Liver (tissue), 9 donors: Measurements from ENCODE around the gene TCERG1L. TPM values are rescaled to one million over a fixed set of nuclear protein-coding genes. Genes with fewer than 3 reads are reported as not detected.

Experiments used
- DNase-seq: peaks from one replicate; pipeline ENCODE4 v3.0.0-alpha.2; 2017; ENCODE audit warnings: low spot score
- H3K27ac ChIP-seq, 2 donors: one replicate each; pipeline ENCODE4 v1.7.0; 2013; ENCODE audit warnings: inconsistent platforms in 2 of 2, low read length in 2 of 2, control low read depth in 1 of 2, low read depth in 1 of 2, mild to moderate bottlenecking in 1 of 2
- H3K27me3 ChIP-seq, 4 donors: one replicate each; pipeline versions ENCODE4 v1.6.1 to v1.7.0; 2013; ENCODE audit warnings: low read length in 3 of 4, inconsistent platforms in 1 of 4, mild to moderate bottlenecking in 1 of 4, moderate library complexity in 1 of 4; ENCODE audit not compliant: control insufficient read depth in 4 of 4, insufficient read depth in 4 of 4
- H3K36me3 ChIP-seq, 4 donors: one replicate each; pipeline versions ENCODE4 v1.6.1 to v1.7.0; 2013; ENCODE audit warnings: low read length in 3 of 4, mild to moderate bottlenecking in 3 of 4, low read depth in 1 of 4, moderate library complexity in 1 of 4; ENCODE audit not compliant: control insufficient read depth in 4 of 4, insufficient read depth in 3 of 4
- H3K4me1 ChIP-seq, 4 donors: one replicate each; pipeline versions ENCODE4 v1.6.1 to v1.7.0; 2013; ENCODE audit warnings: low read length in 3 of 4, mild to moderate bottlenecking in 3 of 4, moderate library complexity in 1 of 4; ENCODE audit not compliant: control insufficient read depth in 4 of 4, insufficient read depth in 4 of 4
- H3K4me3 ChIP-seq, 3 donors: one replicate each; pipeline versions ENCODE4 v1.6.1 to v1.7.0; 2013; ENCODE audit warnings: low read length in 3 of 3, control low read depth in 1 of 3, low read depth in 1 of 3, mild to moderate bottlenecking in 1 of 3
- H3K9ac ChIP-seq, 2 donors: one replicate each; pipeline ENCODE4 v1.7.0; 2013; ENCODE audit warnings: low read length in 2 of 2, mild to moderate bottlenecking in 2 of 2, moderate library complexity in 2 of 2, control low read depth in 1 of 2, low read depth in 1 of 2
- H3K9me3 ChIP-seq, 4 donors: one replicate each; pipeline versions ENCODE4 v1.6.1 to v1.7.0; 2013; ENCODE audit warnings: low read length in 3 of 4; ENCODE audit not compliant: control insufficient read depth in 4 of 4
- ATF3 ChIP-seq: IDR thresholded peaks from 2 replicates; pipeline ENCODE4 v1.6.1; 2016; ENCODE audit warnings: antibody characterized with exemption
- CTCF ChIP-seq: fragments of 150-350 bp; IDR thresholded peaks from 2 replicates; pipeline ENCODE4 v1.5.1; 2017; ENCODE audit warnings: improper control_type of control experiment, low read depth, low read length; ENCODE audit not compliant: missing input control
- EGR1 ChIP-seq, 2 donors: IDR thresholded peaks; 2 replicates each; pipeline ENCODE4 v1.6.1; 2016 to 2018; ENCODE audit warnings: antibody characterized with exemption in 2 of 2, low read depth in 2 of 2
- FOXA1 ChIP-seq: IDR thresholded peaks from 2 replicates; pipeline ENCODE4 v1.6.1; 2016; ENCODE audit warnings: antibody characterized with exemption
- FOXA2 ChIP-seq: IDR thresholded peaks from 2 replicates; pipeline ENCODE4 v1.6.1; 2016; ENCODE audit warnings: antibody characterized with exemption
- GABPA ChIP-seq, 2 donors: IDR thresholded peaks in 1 of 2; conservative IDR thresholded peaks in 1 of 2; 2 replicates each; pipeline ENCODE4 v1.6.1; 2016; ENCODE audit warnings: antibody characterized with exemption in 2 of 2, mild to moderate bottlenecking in 1 of 2, moderate library complexity in 1 of 2
- HNF4A ChIP-seq, 2 donors: conservative IDR thresholded peaks; 2 replicates each; pipeline ENCODE4 v1.6.1; 2016; ENCODE audit warnings: antibody characterized with exemption in 2 of 2, mild to moderate bottlenecking in 2 of 2
- HNF4G ChIP-seq: IDR thresholded peaks from 2 replicates; pipeline ENCODE4 v1.6.1; 2016; ENCODE audit warnings: antibody characterized with exemption
- JUND ChIP-seq, 2 donors: IDR thresholded peaks; 2 replicates each; pipeline ENCODE4 v1.6.1; 2016; ENCODE audit warnings: antibody characterized with exemption in 2 of 2
- MAX ChIP-seq: IDR thresholded peaks from 2 replicates; pipeline ENCODE4 v1.6.1; 2016; ENCODE audit warnings: antibody characterized with exemption
- NR2F2 ChIP-seq: IDR thresholded peaks from 2 replicates; pipeline ENCODE4 v1.6.1; 2016; ENCODE audit warnings: antibody characterized with exemption
- RAD21 ChIP-seq, 2 donors: IDR thresholded peaks; 2 replicates each; pipeline ENCODE4 v1.6.1; 2016; ENCODE audit warnings: antibody characterized with exemption in 2 of 2, mild to moderate bottlenecking in 2 of 2
- REST ChIP-seq: IDR thresholded peaks from 2 replicates; pipeline ENCODE4 v1.6.1; 2016; ENCODE audit warnings: antibody characterized with exemption, mild to moderate bottlenecking
- RXRA ChIP-seq, 2 donors: IDR thresholded peaks; 2 replicates each; pipeline ENCODE4 v1.6.1; 2017 to 2018; ENCODE audit warnings: antibody characterized with exemption in 2 of 2, mild to moderate bottlenecking in 1 of 2
- SP1 ChIP-seq: IDR thresholded peaks from 2 replicates; pipeline ENCODE4 v1.6.1; 2018; ENCODE audit warnings: antibody characterized with exemption, mild to moderate bottlenecking
- TAF1 ChIP-seq: conservative IDR thresholded peaks from 2 replicates; pipeline ENCODE4 v1.6.1; 2016; ENCODE audit warnings: antibody characterized with exemption, mild to moderate bottlenecking
- YY1 ChIP-seq: IDR thresholded peaks from 2 replicates; pipeline ENCODE4 v1.6.1; 2016; ENCODE audit warnings: antibody characterized with exemption, mild to moderate bottlenecking
- ZBTB33 ChIP-seq: IDR thresholded peaks from 2 replicates; pipeline ENCODE4 v1.6.1; 2016; ENCODE audit warnings: antibody characterized with exemption
- WGBS: extraction: QIAGEN DNeasy Blood & Tissue Kit; methylation state at CpG from one replicate; pipeline ENCODE4 v1.1.7; 2013; 5-methylcytosine and 5-hydroxymethylcytosine counted together
- polyA plus RNA-seq, 2 donors: library from polyadenylated mRNA; stranded (reverse) in 1 of 2; unstranded in 1 of 2; fragments of 200-250 nt in 1 of 2; fragments of >200 nt in 1 of 2; fragmentation: Nextera tagmentation in 1 of 2; extraction: Ambion mirVana in 1 of 2; gene quantifications; one replicate each; pipeline versions ENCODE4 v1.2.1 to v1.2.3, GENCODE V29; 2013 to 2015
- total RNA-seq, 2 donors: library from RNA; depleted of rRNA; stranded (reverse); fragments of >200 nt; gene quantifications; one replicate each; pipeline ENCODE4 v1.2.3, GENCODE V29; 2014
- donor health status: healthy.
- donor health status: healthy.
- donor health status: healthy.
- donor health status: healthy.
- donor health status: healthy.

Gene TCERG1L
- total and polyA plus RNA-seq, 4 donors = not detected

GRCh38 chr10:131135716-131136115, 175.8 kb downstream of the TCERG1L start:
- WGBS = 85% methylated on average over 12 of the region's 12 CpGs
- H3K36me3 ChIP-seq = no peaks in the 10 kb centered on the region
- no peaks in the 10 kb centered on the region for H3K9me3 ChIP-seq
- DNase-seq = no peak
- TF ChIP-seq TAF1 (no peak), ZBTB33 (no peak), GABPA (IDR thresholded peaks at IDR 0.05 in 1 of 2, conservative IDR thresholded peaks at IDR 0.05 in 1 of 2) (no peak), EGR1 (IDR thresholded peaks at IDR 0.05; ENCODE audit: low read depth in 2 of 2) (no peak)
- no peaks in the 10 kb centered on the region for H3K4me1 ChIP-seq
- H3K4me3 ChIP-seq = no peak overlapping the region
- H3K9ac ChIP-seq = no peak overlapping the region
- peaks cover 0 to 6% (median 0%) of the 10 kb centered on the region in 4 donors for H3K27me3 ChIP-seq
- no peak overlapping the region for H3K27ac ChIP-seq

GRCh38 chr10:131134651-131135050, 176.9 kb downstream of the TCERG1L start:
- no peaks in the 10 kb centered on the region for H3K36me3 ChIP-seq
- DNase-seq = no peak
- H3K9ac ChIP-seq = no peak overlapping the region
- peaks cover 0 to 6% (median 0%) of the 10 kb centered on the region in 4 donors for H3K27me3 ChIP-seq
- no peak overlapping the region for H3K4me3 ChIP-seq
- no peaks in the 10 kb centered on the region for H3K4me1 ChIP-seq
- WGBS = 67% methylated on average over 7 of the region's 7 CpGs
- no peaks in the 10 kb centered on the region for H3K9me3 ChIP-seq
- TF ChIP-seq REST (no peak), SP1 (no peak), EGR1 (IDR thresholded peaks at IDR 0.05; ENCODE audit: low read depth in 2 of 2) (no peak), HNF4G (no peak), ZBTB33 (no peak), FOXA1 (no peak), JUND (IDR thresholded peaks at IDR 0.05) (no peak), CTCF (no peak), GABPA (IDR thresholded peaks at IDR 0.05 in 1 of 2, conservative IDR thresholded peaks at IDR 0.05 in 1 of 2) (no peak), TAF1 (no peak), MAX (no peak), RAD21 (IDR thresholded peaks at IDR 0.05) (no peak), ATF3 (no peak), HNF4A (conservative IDR thresholded peaks at IDR 0.05) (no peak), NR2F2 (no peak), RXRA (IDR thresholded peaks at IDR 0.05) (no peak), YY1 (no peak), FOXA2 (no peak)
- no peak overlapping the region for H3K27ac ChIP-seq
